ENCODE results near the gene FAM13A. TPM values are rescaled to one million over a fixed set of nuclear protein-coding genes. Genes with fewer than 3 reads are reported as not detected.

The FAM13A gene
- polyA plus RNA-seq, 1 of the 3 experiments (the other 2 are of a cell fraction) = 0.67 TPM

GRCh38 chr4:88998891-88999290 is 58.1 kb downstream of the FAM13A start:
- no peak overlapping the region for H3K4me3 ChIP-seq (ENCODE audit: low read depth in 2 of 2, low read length in 1 of 2)
- no peaks in the 10 kb centered on the region for H3K27me3 ChIP-seq (ENCODE audit: insufficient read depth)
- no peak overlapping the region for H3K9ac ChIP-seq
- no peak overlapping the region for H3K27ac ChIP-seq (ENCODE audit: low read depth in 2 of 2, low read length in 1 of 2)
- H3F3A ChIP-seq (replicated peaks; ENCODE audit: insufficient read depth) = no peaks in the 10 kb centered on the region
- no peaks in the 10 kb centered on the region for H4K20me1 ChIP-seq (ENCODE audit: insufficient read depth)
- ChIA-PET CTCF (interaction anchor here (0.7 to 3.6 kb wide), 2 partner anchors 25 to 180 kb away, joined by 3 to 15 read pairs; no protein-coding TSS in a partner anchor), POLR2A (no interaction called here)
- H2AFZ ChIP-seq (ENCODE audit: low read depth) = no peak overlapping the region
- no peak for DNase-seq
- H3K4me1 ChIP-seq (ENCODE audit: control insufficient read depth in 1 of 2, insufficient read depth in 2 of 2, low read depth in 1 of 2, low read length in 1 of 2) = peaks cover 0 to 10% of the 10 kb centered on the region in 2 experiments; a peak in 2 of 4 replicates
- 64% methylated on average over 3 of the region's 3 CpGs for WGBS (ENCODE audit: low lambda C conversion rate)
- H3K9me3 ChIP-seq = no peaks in the 10 kb centered on the region
- H3K36me3 ChIP-seq (replicated peaks in 1 of 2; ENCODE audit: control insufficient read depth in 1 of 2, insufficient read depth in 2 of 2, low read length in 1 of 2) = no peaks in the 10 kb centered on the region
- no peaks in the 10 kb centered on the region for H3K79me2 ChIP-seq (ENCODE audit: insufficient read depth)
- H3K9me2 ChIP-seq = no peaks in the 10 kb centered on the region
- H3K4me2 ChIP-seq = no peak overlapping the region
- TF ChIP-seq RFX5 (IDR thresholded peaks at IDR 0.05; ENCODE audit: low read length) (no peak), TCF12 (IDR thresholded peaks at IDR 0.05) (no peak), FOXJ3 (CRISPR knock-in tag; IDR thresholded peaks at IDR 0.05) (no peak), ZBTB33 (IDR thresholded peaks at IDR 0.05; ENCODE audit: borderline replicate concordance, low read depth) (no peak), CTCF (IDR thresholded peaks at IDR 0.05) (no peak), MXI1 (IDR thresholded peaks at IDR 0.05; ENCODE audit: low read depth, low read length) (no peak), CHD2 (IDR thresholded peaks at IDR 0.05; ENCODE audit: low read length, partially characterized antibody) (no peak), YY1 (IDR thresholded peaks at IDR 0.05; ENCODE audit: low read depth) (no peak), RXRA (IDR thresholded peaks at IDR 0.05; ENCODE audit: borderline replicate concordance, low read depth) (no peak), SIN3A (IDR thresholded peaks at IDR 0.05; ENCODE audit: borderline replicate concordance, low read depth, low read length) (no peak), JUND (IDR thresholded peaks at IDR 0.05) (no peak), GATA2 (CRISPR knock-in tag; IDR thresholded peaks at IDR 0.05) (no peak), SMC3 (IDR thresholded peaks at IDR 0.05; ENCODE audit: low read depth, low read length) (no peak)

DNA sequence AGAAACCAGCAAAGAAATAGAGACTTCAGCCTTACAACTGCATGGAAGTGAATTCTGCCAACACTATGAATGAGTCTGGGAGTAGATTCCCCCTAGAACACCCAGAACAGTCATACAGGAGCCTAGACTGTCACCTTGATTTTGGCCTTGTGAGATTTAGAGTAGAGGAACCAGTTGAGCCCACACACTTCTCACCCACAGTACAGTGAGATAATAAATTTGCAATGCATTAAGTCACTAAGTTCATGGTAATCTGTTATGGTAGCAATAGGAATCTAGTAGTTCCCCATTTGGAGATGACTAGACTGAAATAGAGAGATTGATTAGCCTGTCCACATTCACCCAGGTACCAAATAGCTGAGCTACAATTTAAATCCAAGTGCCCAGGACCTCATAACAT is 59.0 kb downstream of the FAM13A start:
- no peak for TF ChIP-seq RFX5 (IDR thresholded peaks at IDR 0.05; ENCODE audit: low read length)
- TF ChIP-seq MXI1 (IDR thresholded peaks at IDR 0.05; ENCODE audit: low read depth, low read length) = no peak
- no peak for TF ChIP-seq JUND (IDR thresholded peaks at IDR 0.05)
- no peak for TF ChIP-seq SIN3A (IDR thresholded peaks at IDR 0.05; ENCODE audit: borderline replicate concordance, low read depth, low read length)
- no peak for TF ChIP-seq USF2 (IDR thresholded peaks at IDR 0.05; ENCODE audit: borderline replicate concordance, low read depth, low read length)
- TF ChIP-seq RXRA (IDR thresholded peaks at IDR 0.05; ENCODE audit: borderline replicate concordance, low read depth) = no peak
- Histone ChIP-seq H3K79me2 (ENCODE audit: insufficient read depth) (no peaks in the 10 kb centered on the region), H3K9ac (no peak overlapping the region), H3K9me2 (no peaks in the 10 kb centered on the region), H3K4me1 (ENCODE audit: control insufficient read depth in 1 of 2, insufficient read depth in 2 of 2, low read depth in 1 of 2, low read length in 1 of 2) (peaks cover 0 to 10% of the 10 kb centered on the region in 2 experiments; a peak in 2 of 4 replicates), H3K4me2 (no peak overlapping the region), H2AFZ (ENCODE audit: low read depth) (no peak overlapping the region), H3K9me3 (no peaks in the 10 kb centered on the region), H3K36me3 (replicated peaks in 1 of 2; ENCODE audit: control insufficient read depth in 1 of 2, insufficient read depth in 2 of 2, low read length in 1 of 2) (no peaks in the 10 kb centered on the region), H3F3A (replicated peaks; ENCODE audit: insufficient read depth) (no peaks in the 10 kb centered on the region), H3K4me3 (ENCODE audit: low read depth in 2 of 2, low read length in 1 of 2) (no peak overlapping the region), H3K27ac (ENCODE audit: low read depth in 2 of 2, low read length in 1 of 2) (no peak overlapping the region), H3K27me3 (ENCODE audit: insufficient read depth) (no peaks in the 10 kb centered on the region), H4K20me1 (ENCODE audit: insufficient read depth) (no peaks in the 10 kb centered on the region)
- ChIA-PET CTCF (interaction anchor here (3.6 kb wide), 1 partner anchor 26 kb away, joined by 15 read pairs; no protein-coding TSS in a partner anchor), POLR2A (no interaction called here)
- DNase-seq = no peak
